Stimulated activated CD4-positive, alpha-beta T cell treated with anti-CD3 and anti-CD28 coated beads, Interleukin-12 subunit alpha, Interleukin-12 subunit beta, amount 100 ng/mL, for 48 hours (primary cell): ENCODE results near the gene ZDHHC4.
A peak's percentile ranks its signal among the peaks of the same experiment; 100 is the strongest.

Experiments
- DNase-seq, 3 donors: peaks; one replicate each; pipeline ENCODE4 v3.0.0-alpha.2; 2020; ENCODE audit warnings: low read depth in 2 of 3, low spot score in 1 of 3

ZDHHC4 gene

DNA sequence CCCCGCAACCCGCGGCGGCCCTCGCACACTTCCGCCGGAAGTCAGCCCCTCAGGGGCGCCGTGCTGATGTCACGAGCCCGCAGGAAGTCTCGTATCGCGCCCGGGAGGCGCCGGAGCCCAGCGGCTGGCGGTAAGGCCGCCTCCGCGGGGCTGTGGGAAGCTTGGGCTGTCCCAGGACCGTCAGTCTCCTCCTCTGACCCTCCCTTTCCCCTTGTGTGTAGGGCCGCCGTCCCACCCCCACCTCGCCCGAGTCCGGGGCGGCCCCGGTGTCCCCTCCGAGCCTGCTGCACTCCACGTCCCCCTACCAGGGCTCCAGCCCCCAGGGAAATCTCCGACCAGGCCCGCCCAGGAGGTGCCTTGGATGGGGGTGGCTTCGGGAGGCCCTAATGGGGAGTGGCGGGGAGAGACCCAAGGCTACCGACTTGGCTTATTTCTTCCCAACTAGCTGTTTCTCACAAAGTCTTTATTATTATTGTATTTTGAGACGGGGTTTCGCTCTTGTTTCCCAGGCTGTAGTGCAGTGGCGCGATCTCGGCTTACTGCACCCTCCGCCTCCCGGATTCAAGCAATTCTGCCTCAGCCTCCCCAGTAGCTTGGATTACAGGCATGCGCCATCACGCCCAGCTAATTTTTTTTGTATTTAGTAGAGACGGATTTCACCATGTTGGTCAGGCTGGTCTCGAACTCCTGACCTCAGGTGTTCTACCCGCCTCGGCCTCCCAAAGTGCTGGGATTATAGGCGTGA is at the start of gene ZDHHC4:
TSS of gene ZDHHC4 (plus strand) at position 86 of the 745 bp plus-strand sequence. CDS start 3,108 bp downstream, outside the sequence.
- peak; percentile 76 to 88 (median 80) for DNase-seq

DNA sequence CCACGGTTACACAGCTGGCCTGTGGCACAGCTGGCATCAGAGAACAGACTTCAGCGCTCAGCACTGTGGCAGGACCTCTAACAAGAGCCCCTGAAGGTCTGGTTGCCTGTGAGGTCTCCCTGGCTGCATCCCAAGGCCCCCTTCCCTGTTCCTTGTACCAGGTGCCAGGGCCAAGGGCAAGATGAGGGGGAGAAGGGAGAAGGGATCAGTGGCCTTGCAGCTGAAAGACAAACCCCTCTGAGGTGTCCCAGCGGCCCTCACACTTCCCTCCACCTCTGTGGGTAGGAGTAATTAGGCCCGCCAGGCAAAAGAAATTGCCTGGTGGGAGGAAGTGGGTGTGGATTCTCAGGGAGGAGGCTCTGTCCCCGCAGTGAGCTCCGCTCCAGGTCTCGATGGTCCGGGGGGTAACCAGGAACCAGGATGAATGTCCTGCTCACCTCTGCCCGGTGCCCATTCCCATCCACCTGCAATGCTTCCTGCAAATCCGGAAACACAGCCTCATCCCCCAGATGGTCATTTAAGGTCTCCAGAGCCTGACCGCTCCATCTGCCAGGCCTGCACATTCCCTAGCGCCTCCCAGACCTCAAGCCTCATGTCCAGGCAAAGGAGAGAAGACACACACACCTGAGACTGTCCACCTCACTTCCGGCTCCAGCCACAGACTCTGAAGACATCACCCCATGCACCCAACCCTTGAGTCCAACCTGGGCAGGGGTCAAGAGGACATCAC is 48.7 kb upstream of the ZDHHC4 start:
- DNase-seq: no peak

DNA sequence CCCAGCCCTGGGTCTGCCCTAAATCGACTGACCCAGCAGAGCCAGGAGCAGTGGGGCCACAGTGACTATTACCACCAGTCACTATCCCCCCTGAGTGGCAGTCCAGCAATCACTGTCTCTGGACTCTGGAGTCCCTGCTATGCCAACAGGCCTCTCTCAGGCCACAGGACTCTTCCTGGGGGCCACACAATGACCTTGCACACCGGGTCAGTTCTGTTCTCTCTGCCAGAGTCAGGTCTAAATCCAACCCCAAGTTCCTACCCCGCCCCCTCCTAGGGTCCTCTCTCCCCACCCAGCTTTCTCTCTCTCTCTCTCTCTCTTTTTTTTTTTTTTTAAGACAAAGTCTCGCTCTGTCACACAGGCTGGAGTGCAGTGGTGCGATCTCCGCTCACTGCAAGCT is 47.6 kb upstream of the ZDHHC4 start:
- DNase-seq: no peak

DNA sequence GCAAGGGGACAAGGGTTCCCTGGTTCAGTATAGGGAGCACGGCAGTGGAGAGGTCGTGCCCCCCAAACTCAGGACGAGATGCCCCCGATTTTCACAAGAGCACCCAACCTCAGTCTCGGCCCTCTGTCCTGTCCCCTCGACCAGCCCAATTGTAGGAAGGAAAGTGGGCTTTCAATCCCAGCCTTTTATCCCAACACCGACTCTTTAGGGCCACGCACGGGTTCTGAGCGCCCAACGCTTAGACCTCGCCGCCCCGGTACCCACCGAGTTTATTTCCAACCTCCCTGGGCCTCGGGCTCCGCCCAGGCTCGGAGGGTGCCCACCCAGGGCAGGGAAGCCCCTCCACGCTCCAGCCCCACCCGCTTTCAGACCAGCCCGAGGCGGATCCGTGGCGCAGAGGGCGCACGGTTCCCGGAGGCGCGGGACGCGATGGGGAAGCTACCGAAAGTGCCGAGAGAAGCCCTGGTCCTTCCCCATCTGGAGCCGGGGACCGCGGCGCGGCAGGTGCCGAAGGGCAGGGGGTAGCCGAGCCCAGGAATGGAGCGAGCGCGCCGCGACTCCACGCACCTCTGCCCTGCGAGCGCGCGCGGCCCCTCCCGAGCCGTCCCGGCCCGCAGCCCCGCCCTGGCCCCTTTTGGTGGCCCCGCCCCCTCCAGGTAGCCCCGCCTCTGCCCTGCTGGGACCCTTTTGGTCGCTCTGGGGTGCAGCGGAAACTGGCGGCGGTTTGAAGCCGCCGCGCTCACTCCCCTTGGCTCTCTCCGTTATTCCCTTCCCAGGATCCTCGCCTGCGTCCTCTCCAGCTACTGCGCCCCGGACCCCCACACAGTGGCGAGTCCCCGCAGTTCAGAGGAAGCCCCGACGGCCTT is 46.4 kb upstream of the ZDHHC4 start:
- DNase-seq: peak in 2 of 3 donors; percentile 24 to 37

DNA sequence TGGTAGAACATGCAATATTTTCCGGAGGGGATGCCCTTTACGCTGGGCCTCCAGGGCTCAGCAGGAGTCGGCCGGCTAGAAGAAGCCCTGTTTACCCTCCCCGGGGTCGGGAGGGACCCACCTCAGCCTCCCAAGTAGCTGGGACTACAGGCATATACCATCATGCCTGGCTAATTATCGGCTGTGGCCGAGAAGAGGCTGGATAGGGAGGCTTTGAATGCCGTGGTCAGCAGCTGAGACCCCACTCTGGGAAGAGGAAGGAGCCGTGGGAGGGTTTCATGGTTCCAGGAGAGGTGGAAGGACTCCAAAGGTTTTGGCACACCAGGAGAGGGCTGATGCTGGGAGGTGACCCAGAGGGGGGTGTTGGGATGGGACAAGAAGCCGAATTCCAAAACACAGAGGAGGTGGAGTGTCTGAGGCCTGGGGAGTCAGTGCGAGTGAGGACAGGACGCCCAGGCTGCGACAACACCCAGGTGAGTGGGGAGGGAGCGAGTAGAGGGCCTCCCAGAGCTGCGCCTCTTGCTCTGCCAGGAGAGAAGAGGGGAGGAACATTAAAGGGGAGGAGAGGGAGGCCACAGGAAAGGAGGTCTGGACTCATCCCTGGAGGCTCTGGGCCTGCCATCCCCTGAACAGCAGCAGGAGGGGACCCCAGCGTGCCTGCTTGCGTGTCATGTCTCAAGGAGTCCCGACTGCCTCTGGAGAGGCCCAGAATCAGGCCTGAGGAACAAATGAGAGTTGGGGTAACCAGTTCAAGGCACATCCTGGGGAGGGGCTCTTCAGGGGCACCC is 45.6 kb upstream of the ZDHHC4 start:
- DNase-seq: no peak

DNA sequence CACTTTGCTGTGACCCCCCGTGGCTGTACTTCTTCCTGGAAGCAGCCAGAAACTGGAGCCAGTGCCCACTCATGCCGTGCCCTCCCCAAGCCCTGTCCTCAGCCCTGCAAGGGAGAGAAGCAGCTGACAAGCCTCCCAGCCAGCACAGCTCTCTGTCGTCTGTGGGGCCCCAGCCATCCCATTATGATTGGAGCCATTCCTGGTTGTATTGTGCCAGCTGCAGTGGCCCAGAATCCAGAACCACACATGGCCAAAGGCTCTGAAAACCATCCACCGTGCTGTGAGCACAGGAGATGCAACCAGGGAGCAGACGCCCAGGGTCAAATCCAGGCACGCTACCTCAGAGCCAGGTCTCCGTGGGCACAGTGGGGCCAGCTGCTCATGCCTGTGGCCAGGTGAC is 44.7 kb upstream of the ZDHHC4 start:
- no peak for DNase-seq

DNA sequence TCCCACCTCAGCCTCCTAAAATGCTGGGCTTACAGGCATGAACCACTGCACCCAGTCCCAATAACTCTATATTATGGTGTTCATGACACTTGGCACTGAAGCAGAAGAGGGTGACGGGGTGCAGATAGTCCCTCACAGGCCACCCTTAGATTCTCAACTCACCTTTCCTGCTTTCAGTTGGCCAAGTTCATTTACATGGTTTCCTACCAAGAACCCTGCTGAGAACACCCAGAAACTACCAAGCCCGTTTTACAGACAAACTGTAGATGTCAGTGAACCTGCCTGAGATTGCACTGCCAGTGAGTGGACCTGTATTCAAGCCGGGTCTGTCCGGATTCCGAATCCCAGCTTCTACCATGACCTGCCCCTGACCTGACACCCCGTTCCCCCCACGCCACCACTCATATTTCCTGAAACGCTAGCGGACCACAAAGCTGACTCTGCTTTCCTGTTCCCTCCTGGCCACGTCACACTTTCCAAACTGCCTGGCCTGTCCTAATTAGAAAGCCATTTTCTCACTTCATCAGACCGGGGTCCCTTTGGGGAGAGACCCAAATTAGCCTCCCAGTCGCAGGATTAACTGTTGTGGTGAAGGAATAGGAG is 43.3 kb upstream of the ZDHHC4 start:
- peak; percentile 25 to 53 (median 35) for DNase-seq

DNA sequence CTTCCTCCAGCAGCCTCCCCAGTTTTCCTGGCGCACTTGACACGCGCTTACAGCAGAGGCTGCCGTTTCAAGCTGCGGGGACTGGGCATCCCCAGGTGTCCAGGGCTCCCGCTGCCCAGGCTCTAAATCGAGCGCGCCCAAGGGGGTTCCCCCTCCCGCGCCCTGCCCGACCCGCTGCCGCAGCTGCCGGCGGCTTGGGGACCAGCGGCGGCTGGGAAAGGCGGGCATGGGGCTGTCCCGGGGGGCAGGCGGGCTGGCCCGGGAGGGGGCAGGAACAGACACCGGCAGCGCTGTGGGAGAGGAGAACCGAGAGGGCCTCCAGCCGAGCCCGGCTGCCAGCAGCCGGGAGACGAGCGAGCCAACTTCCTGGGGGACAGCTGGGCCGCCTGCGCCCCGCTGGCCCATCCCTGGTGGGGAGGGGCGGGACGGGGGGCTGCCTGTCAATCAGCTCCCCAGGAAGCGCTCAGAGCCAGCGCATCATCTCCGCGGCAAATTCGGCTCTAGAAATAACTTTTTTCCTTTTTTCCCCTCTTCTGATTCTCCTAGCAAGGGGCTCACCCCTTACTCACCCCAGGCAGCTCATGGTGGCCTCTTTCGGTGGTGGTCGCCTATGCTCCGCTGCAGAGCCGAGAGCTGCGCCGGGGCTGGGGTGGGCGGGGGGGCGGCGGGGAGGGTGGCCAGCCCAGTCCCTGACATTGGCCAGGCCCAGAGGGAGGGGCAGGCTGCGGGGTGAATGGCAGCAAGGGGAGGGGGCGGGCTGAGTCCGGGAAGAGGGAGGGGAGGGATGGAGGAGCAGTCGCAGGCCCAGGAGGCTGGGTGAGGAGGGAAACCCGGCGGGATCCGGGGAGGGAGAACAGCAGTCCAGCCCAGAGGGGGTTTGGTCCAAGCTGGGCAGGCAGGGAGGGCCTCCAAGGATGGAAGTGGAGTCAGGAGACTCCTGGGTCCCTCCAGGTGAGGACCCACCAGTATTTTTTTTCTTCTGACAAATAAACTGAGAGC is 40.7 kb upstream of the ZDHHC4 start:
- DNase-seq: no peak

DNA sequence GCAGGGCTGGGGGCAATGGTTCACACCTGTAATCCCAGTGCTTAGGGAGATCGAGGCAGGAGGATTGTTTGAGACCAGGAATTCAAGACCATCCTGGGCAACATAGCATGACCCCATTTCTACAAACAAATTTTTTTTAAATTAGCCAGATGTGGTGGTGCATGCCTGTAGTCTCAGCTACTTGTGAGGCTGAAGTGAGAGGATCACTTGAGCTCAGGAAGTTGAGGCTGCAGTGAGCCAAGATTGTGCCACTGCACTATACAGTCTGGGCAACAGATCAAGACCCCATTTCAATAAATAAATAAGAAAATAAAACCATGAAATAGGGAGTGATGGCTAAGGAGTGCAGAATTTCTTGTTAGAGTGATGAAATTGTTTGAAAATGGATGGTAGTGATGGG is 34.9 kb upstream of the ZDHHC4 start:
- DNase-seq: no peak

DNA sequence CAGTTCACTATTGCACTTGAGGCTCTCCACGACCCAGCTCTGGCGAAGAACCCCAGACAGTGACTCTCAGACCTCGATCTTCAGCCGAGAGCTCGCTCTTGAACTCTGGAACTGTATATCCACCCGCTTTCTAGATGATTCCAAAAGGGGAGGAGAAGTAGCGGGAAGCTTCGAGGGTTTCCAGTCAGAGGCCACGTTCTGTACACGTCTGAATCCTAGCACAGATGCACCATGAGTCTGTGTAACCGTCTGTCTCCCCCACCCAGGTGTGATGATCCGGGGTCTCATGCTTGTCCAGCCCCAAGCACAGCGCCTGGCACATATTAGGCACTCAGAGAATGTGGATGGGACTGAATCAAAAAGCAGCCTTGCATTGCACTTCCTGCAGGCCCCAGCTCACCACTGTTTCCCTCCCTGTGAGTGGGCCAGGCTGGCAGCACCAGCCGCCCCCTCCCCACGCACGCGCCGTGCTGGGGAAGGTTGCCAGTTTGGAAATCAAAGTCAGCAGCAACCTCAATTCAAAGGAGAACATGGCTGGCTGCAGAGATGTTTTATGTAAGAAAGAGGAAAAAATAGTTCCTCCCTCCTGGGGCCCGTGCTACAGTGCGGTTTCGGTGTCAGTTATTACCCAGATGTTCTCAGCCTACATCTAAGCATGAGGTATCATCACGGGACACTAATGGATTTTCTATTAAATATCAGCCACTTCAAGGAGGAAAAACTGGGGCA is 31.7 kb upstream of the ZDHHC4 start:
- no peak for DNase-seq

DNA sequence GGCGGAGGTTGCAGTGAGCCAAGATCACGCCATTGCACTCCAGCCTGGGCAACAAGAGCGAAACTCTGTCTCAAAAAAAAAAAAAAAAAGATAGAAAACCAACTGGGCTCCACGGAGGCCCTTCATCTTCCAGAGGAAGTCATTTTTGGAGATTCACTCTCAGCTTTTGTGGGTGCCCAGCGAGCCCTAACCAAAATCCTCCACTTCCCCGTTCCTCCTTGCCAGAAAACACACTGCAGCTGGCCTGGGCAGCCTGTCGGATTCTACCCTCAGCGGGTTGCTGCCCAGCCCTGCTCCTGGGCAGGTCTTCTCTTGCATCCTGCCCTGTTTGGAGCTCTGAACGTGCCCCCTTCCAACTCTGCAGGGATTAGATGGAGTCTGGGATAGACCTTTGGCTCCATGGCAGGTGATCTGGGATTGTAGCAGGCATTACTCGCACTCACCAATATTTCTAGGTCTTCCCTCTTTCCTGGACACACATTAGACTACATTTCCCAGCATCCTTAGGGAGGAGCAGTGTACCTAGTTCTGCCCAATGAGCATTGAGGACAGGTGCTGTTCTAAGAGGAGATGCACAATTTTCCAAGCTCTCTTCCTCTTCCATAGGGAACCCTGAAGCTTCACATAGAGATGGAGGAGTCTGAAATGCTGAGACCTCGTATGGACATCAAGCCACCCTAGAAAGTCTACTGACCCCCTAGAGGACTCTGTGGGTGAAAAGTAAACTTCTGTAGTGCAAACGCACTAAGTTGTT is 30.6 kb upstream of the ZDHHC4 start:
- no peak for DNase-seq

DNA sequence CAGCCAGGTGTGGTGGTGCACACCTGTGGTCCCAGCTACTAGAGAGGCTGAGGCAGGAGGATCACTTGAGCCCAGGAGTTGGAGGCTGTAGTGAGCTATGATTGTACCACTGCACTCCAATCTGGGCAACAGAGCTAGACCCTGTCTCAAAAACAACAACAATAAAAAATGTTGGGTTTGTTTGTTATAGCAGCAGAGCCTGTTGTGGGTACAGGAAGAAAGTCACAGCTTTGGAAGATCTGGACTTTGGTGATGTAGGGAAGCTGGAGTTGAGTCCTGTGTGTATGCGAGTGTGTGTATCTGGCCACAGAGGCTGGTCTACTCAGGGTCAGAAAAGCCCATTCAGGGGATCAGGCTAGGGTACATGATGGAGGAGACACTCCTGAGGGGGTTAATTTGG is 29.9 kb upstream of the ZDHHC4 start:
- no peak for DNase-seq

DNA sequence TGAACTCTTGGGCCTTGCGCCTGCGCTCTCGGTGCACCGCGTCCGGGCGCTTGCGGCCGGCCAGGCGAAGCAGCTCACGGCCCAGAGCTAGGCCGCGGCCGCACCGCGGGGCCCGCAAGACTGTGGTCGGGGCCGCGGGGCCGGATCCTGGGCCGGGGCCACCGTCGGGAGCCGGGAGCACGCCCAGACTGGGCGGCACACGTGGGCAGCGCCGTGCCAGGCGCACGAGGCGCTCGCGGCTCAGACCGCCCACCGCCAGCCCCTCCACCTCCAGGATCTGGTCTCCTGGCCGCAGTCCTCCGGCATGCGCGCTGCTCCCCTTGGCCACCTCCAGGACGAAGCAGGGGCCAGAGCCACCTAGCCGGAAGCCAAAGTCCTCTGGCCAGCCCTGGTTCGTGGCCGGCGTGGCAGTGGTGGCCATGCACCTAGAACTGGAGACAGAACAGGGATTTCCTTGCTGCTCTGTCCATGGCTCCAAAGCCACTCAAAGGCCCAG is 26.2 kb upstream of the ZDHHC4 start, which contains the start of gene GRID2IP:
TSS of gene GRID2IP (minus strand) at position 446 of the 496 bp plus-strand sequence. CDS start at position 421, 25 bp downstream.
- no peak for DNase-seq

DNA sequence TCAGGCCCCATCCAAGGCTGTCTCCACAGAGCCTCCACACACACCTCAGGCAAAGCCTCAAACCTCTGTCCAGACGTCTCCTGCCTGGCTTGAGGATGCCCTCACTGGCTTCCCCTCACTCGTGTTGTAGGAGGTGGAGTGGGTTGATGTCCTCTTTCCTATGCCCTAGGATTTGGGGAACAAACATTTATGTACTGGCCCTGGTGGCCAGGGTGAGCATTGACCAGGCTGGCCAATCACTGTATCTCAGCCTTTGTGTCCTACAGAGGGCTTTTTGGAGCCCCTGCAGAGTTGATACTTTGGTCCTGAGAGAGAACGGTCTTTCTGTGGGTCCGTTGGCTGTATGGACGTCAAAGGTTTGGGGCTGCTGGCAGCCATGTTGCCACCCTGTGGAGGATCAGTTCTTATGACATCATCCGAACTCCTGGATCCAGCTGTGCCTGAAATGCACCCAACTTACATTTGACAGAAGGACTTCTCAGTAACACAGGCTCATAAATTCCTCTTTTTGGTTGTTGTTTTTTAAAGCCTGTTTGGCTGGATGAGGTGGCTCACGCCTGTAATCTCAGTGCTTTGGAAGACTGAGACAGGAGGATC is 23.7 kb upstream of the ZDHHC4 start:
- DNase-seq: no peak

DNA sequence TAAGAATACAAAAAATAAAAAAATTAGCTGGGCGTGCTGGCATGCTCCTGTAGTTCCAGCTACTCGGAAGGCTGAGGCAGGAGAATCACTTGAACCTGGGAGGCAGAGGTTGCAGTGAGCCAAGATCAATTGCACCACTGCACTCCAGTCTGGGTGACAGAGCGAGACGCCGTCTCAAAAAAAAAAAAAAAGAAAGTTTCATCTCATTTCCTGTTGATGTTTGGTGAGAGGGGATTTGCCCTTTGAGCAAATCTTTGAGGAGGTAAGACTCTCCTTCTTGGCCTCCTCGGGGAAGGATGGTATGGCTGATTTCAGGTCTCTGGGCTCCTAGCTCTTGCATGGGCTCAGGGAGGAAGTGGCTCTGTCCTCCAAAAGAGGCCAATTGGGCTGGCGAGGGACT is 22.4 kb upstream of the ZDHHC4 start:
- no peak for DNase-seq

DNA sequence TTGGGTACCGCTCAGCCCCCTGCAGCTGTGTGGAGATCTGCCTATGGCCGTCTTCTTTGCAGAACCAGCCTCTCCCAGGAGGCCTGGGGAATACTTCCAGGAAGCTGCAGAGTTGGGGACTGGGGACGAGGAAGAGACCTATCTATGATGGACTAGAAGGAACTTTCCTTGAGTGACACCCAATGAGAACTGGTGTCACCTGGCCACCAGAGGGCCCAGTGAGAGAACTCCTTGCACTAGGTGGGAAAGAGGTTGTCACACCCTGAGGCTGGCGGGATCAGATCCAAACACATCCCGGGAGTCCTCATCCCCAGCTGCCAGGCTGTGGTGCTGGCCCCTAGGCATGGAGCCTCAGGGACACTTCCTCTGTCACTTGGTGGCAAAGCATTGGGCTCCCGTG is 21.1 kb upstream of the ZDHHC4 start:
- DNase-seq: no peak

DNA sequence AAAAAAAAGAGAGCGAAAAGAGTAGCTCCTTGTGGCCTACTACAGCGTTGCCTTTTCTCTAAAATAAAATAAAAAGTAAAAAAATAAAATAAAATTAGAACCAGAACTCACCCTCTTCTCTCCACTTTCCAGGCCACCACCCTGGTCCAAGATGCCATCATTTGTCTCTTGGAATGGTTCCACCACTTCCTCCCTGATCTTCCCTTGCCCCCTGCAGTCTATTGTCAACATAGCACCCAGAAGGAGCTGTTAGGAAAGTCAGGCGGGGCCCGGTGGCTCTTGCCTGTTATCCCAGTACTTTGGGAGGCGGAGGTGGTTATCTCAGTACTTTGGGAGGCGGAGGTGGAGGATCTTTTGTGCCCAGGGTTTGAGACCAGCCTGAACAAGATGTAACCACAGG is 18.4 kb upstream of the ZDHHC4 start:
- DNase-seq: peak in 1 of 3 donors; percentile 23
